Right hindlimb (tissue), 1 donor: ENCODE measurements around the gene INVS.
"Not testable (repeated sequence)": the region's sequence is repeated elsewhere in the genome, so short reads cannot be mapped to it uniquely, and the experiment has no call there.

ENCODE experiments used
- DNase-seq: peaks from one replicate; pipeline ENCODE4 v3.0.0-alpha.2; 2018

Gene INVS

DNA sequence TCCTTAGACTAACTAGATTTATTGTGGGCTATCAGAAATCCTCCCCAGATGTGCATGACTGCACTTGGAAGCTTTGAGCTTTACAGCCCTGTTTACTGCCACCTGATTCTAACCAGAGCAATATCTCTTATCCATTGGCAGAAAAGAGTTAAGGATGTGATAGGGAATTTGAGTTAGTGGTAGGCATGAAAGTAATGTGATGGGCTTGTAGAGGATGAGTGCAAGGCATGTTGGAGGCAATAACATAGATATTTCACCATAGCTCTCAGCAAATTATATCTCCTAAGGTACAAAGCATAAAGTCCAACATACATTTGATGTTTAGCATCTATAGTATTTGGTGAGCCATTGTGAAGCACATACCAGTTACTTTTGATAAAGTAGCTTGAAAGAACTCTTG lies 103.8 kb downstream of the INVS start:
- no peak for DNase-seq

DNA sequence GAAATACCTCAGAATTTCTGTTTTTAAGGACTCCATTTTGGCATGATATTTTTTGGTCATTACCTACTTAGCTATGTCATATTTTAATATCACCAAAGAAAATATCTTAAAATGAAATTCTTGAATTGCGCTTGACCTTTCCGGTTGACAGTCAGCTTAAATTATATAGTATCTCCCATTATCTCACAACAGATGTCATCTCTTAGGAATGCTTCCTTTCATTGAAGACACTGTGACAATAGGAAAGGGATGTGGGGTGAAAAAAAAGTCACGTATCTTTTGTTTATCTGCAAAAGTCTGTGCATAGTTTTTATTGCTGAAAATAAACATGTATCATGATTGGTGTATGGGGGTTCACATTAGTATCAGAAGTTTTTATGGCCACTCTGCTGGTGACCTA lies 105.8 kb downstream of the INVS start:
- no peak for DNase-seq

DNA sequence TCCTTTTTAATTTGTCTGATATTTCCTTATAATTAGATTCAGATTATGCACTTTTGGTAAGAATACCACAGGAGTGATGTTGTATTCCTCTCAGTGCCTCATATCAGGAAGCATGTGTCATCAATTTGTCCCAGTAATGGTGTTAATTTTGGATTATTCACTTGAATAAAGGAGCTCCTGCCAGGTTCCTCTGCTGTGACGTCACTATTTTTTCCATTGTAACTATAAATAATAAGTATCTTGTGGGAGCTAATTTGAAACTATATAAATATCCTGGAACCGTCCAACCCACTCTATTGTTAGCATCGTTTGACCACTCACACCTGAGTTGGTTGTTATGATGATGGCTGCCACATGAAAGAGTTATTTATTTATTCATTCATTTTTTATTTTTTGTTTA lies 107.9 kb downstream of the INVS start:
- DNase-seq, result no peak

DNA sequence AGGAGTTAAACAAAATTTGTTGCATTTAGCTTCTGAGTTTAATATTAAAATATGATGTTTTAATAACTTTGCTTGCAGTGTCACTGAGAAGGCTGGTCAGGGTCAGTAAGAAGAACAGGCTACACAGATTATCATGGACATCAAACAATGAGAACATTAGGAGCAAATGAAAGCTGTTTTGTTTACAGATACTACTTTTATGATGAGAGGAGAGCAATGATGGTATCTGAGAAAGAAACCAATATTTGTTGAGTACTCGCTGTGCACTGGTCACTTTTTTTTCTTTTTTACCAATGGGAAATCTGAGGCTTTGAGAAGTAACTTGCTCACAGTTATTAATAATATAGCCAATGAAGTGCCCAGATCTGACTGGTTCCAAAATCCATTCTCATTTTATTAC lies 109.6 kb downstream of the INVS start:
- DNase-seq, result no peak

DNA sequence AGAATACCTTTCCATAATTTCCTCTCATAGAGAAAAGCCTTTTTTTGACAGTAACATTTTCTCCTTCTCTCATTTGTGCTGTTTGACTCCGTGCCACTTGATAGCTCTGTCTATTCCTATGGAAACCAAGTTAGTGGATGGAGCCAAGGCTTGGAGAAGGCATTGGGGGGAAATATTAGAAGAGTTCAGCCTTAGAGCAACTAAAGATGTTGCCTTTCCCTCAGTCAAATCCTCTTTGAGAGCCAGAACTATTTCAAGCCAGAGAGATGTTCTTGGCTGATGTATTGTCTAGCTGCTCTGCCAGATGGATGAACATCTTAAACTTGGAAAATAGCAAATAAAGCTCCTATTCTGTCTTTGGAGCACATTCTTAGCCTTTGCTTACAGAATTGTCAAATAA lies 112.4 kb downstream of the INVS start:
- peak; percentile 74 for DNase-seq

DNA sequence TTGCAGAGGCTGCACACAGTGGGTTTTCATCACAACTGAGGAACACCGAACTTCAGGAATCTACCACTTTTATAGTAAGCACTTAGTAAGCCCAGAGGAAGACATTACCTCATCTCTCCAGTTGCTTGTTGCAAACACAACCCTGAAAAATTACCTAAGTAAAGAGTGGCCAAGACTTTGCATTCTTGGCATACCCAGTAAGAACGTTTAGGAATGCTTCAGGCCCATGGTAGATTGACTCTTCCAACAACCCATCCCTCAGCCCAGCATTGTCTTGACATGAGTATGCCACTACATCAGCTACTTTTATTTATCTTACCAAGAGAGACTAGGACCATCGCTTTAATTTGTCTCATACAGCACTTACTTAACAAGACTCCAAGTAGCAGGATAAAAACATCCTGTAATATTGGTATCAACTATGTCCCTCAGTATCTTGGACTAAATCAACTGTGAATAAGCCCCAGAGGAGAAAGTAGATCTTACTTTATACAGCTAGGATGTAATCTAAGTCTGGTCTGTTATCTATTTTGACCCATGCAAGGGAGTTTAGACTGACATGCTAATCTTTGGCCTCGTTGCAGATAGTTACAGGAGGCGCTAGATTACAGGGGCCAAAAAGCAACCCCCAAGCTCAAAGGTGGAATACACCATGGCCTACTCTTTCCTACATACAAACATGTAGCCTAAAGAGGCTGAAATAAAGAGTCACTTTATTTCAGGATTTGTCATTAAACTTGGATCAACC lies 114.9 kb downstream of the INVS start:
- DNase-seq, result no peak

DNA sequence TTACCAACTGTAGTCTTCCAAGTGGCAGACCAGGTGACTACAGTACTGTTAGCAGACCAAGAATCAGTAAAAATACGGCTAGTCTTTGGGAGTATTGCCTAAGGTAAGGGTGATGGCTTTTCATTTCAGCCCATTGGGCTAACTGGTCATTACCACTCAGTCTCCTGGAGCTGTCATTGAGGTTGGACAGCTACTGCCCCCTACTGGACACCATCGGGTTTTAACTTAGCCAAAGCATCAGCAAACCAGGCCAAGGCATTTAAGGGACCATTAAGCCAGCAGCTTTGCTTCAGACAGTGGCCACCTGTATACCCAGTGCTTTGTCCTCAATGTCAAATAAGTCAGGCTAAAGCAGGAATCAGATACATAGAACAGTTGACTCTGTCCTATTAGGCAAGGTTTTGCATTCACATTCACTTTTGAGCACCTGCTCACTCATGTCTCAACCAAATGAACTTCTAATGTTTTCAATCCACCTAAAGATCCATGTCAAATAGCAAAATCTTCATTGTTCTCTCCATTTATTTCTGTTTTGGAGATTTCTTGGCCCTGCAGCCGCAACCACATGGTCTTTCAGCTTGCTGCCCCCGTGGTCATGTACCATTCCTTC lies 117.2 kb downstream of the INVS start:
- no peak for DNase-seq

DNA sequence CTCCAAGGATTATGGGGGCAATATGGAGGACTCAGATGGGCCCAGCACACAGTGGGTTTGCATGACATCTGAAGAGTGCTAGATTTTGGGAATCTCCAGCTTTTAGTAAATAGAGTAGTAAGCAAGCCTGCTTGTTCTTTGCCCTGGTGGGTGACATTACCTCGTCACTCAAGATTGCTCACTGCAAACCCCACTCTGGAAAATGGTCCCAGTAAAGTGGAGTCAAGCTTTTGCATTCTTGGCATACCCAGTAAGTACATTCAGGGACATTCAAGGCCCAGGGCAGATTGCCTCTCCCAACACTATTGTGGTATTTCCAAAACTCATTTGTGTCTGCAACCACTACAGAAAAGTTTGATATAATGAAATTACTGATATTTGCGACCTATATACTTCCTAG lies 118.5 kb downstream of the INVS start:
- DNase-seq, result no peak

DNA sequence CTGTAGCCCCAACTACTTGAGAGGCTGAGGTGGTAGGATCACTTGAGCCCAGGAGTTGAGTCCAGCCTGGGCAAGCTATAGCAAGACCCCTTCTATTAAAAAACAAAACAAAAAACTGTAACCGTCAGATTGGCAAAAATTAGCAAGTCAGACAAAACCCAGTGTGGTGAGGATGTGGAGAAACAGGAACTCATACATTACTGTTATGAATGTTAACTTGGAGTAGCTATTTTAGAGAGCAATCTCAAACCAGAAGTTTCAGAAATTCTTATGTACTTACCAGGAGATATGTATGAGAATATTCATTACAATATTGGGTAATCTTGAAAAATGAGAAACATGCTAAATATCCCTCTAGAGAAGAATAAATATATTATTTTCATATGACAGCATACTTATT lies 120.3 kb downstream of the INVS start:
- no peak for DNase-seq

DNA sequence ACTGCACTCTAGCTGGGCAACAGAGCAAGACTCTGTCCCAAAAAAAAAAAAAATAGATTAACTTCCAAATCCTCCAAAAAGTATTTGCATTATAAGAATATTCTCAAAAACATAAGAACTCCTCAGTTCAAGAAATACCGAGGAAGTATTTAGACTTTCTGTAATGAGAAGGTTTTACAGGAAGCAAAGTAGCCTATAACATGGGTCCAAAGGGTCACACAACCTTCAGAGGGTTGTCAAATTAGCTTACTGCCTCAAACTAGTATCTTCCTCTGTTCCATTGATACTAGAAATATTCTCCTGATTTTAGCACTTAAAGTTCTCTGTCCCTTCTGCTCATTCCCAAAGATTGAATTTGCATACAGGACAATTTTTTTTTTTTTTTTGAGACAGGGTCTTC lies 121.9 kb downstream of the INVS start:
- no peak for DNase-seq

DNA sequence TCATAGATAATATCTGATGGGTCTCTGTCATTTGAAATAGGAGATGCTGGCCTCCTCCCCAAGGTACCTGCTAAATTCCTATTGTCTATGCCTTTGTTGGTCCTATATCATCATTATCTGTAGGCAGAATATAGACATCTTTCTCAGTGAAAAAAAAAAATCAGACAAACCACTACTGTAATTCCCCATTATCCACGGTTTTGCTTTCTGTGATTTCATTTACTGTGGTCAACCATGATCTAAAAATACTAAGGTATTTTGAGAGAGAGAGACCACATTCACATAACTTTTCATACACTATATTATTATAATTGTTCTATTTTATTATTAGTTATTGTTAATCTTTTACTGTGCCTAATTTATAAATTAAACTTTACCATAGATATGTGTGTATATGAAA lies 122.5 kb downstream of the INVS start:
- no peak for DNase-seq

DNA sequence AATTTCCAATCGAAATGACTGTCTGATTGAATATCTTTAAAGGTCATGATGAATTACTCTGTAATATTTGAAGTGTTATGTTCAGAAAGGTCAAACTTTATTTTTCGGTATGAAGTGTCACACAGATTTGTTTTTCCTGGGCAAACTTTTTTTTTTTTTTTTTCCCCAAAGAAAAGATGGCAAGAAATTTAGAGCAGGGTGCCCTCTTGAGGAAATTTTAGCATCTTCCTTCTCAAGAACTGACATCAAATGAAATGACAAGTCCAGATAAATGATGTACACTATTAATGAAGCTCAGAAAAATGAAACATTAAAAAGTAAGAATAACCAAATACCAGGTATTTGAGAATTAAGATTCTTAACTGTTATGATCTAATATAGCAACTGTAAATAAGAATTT lies 123.6 kb downstream of the INVS start:
- no peak for DNase-seq

DNA sequence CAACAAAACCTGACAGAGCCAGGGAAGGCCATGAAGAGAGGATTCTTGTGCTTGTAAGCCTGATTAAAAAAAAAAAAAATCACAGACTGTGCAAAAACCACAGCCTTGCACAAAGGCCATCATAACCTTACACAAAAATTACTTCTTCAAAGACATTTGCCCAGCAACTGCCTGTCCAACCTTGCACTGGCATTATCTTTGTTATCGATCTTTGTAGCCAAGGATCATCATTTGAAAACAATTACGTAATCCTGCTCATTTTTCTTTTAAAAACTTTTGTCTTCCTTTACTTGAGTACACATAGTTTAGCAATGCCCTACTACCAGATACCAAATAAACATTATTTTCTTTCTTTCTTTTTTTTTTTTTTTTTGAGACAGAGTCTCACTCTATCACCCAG lies 128.6 kb downstream of the INVS start:
- no peak for DNase-seq

DNA sequence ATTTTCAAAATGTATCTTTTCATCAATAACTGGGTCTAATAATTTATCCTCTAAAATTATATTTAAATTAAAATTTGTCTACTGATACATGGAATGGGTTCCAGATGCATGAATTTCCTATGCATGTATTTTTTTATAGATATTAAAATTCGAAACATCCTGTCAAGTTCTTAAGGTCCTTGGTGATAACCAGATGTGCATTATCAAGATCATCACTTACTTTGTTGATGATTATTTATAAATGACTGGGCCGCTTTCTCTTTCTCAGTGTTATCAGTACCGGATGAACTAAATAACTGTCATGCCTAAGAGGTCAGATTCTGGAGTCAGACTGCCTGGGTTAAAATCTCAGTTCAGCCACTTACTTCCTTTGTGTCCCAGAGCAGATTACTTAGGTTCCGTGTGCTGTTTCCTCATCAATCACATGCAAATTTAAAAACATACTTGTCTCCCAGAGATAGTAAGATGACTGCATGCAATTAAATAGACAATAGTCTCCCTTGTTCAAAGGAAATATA lies 129.4 kb downstream of the INVS start:
- no peak for DNase-seq

DNA sequence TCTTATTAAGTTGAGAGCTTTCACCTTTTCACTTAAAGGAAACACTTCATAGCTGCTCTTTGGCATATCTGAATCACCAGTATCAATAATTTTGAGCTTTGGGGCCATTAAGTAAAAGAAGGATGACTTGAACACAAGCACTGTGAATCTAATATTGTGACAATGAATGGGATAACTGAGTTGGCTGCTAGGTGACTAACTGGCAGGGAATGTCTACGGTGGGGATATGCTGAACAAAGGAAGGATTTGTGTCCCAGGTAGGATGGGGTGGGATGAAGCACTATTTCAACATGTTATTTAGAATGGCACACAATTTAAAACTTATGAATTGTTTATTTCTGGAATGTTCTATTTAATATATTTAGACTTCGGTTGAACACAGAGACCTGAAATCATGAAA lies 130.1 kb downstream of the INVS start:
- no peak for DNase-seq

DNA sequence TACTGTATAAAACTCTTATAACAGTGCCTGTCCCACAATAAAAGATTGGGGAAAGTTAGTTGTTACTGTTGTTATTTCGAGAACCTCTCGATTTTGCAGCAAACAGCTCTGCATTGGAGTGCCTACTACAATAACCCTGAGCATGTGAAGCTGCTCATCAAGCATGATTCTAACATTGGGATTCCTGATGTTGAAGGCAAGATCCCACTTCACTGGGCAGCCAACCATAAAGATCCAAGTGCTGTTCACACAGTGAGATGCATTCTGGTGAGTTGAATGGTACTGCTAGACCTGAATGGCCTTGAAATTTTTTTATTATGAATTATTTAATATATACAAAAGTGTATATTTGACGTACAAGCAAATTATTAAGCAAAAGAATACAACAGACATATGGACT lies 130.5 kb downstream of the INVS start:
- no peak for DNase-seq

DNA sequence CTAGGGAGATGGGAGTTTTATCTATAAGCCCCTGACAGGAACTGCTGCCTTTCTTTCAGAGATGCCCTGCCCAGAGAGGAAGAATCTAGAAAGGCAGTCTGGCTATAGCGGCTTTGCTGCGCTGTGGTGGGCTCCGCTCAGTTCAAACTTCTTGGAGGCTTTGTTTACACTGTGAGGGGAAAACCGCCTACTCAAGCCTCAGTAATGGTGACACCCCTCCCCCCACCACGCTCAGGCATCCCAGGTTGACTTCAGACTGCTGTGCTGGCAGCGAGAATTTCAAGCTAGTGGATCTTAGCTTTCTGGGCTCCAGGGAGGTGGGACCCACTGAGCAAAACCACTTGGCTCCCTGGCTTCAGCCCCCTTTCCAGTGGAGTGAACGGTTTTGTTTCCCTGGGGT lies 137.9 kb downstream of the INVS start:
- DNase-seq, result not testable (repeated sequence)

DNA sequence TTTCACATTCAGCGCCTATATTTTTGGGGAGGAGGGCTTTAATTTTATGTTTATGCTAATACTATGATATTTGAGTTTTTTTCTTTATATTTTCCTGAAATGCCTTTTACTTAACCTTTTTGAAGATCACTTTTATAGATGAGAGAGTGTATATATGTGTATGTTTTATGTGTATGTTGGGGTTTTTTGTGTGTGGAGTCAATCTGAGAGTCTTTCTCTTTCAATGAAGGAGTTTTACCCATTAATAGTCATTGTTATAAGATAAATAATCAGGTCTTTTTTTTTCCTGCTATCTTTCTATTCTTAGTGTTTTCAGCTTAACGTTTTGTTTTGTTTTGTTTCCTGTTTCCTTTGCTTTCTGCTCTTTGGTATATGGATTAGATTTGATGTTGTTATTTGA lies 141.5 kb downstream of the INVS start:
- DNase-seq, result no peak

DNA sequence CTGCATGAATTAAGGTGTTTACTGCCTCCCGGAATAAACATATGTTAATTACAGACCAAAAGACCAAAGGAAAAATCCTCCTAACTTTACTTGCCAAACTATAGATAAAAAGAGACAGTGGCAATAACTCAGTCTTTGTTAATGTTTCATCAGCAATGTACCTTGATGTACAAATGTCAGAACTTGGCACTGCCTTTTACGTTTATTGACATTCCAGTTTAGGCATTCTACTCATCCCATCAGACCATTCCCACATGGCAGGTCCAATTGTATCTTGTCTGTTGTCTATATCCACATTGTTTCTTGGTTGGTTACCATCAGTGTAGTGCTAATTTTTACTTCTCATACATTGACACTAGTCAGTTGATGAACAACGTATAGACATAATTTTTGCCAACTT lies 168.2 kb downstream of the INVS start:
- DNase-seq, result no peak

DNA sequence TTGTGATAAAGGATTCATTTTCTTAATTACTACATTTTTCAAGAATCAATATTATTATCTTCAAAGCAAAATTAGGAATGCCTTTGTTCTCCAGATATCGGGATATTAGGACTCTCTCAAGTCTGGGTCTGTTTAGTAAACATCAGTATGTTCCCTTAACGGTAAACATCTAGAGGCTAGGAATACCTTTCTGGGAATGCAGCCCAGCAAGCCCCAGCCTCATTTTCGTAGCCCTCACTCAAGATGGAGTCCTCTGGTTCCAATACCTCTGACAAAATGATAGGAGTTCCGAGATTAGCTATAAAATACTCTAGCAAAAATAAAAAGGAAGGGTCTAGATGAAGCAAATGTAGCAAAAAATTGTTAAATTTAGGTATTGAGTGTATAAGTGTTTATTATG lies 169.2 kb downstream of the INVS start:
- no peak for DNase-seq

DNA sequence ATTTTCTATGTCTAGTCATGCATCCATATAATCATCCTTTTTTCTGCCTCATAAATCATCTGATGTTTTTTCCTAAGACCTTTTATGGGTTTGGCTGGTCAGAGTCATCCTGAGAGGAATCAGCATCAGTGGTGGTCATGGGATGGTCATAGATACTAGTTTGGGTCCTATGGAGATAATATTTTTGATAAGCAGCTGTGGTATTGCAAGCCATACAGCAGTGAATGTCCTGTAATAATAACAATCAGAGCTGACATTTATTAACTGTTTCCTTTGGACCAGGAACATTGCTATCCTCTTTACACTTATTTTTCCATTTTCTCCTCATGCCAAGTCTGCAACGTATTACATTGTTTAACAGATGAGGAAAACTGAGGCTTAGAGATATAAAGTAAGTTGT lies 170.6 kb downstream of the INVS start:
- no peak for DNase-seq

DNA sequence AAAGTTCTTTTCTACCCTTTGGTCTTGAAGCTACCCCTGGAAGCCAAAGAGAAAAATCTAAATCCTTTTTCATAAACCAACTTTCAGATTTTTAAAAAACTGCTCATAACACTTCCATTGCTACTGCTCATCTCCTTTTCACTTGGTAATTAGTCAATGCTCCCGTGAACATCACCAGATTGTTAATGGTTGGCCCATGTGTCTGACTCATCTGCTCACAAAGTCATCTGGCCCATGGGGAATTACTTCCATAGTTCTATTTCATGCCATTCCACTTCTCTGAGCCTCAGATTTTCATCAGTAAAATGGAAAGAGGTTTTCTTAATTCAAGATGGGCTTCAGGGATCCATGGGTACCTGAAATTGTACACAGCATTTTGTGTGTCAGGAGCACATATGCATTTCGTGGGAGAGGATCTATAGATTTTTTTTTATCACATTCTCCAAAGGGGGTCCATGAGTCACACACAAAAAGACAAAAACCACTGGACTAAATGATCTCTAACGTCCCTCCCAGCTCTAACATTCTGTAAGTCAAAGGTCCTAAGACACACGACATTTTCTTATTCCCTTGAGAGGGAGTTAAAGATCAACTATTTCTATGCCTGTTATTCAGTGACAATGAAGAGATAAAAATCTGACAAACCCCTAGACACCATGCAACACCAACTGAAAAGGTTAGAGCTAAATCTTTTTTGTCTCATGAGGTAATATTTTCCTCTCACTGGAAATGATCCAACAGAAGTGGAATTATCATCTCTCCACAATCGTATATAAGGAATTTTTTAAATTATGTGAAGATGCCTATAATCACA lies 178.3 kb downstream of the INVS start:
- no peak for DNase-seq

DNA sequence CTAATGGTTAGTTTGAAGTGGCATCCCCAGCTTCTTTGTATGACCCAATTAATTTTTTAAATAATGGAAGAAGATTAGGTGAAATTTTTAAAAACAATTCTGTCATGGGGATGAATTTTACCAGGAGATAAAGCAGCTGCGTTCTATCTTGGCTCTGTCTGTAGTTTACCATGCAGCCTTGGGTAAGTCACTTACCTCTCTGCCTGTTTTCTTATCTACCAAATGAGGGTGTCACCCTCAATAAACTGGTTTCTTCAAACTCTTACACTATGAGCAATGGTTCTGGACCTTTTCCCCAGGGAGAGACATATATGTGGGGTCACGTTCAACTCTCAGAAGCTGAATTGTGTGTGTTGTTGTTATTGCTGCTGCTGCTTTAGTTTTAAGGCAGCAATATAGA lies 182.0 kb downstream of the INVS start:
- no peak for DNase-seq
